ENCODE measurements around the gene PIM1. TPM values are rescaled to one million over a fixed set of nuclear protein-coding genes. Genes with fewer than 3 reads are reported as not detected.
"Not testable (repeated sequence)": the region's sequence is repeated elsewhere in the genome, so short reads cannot be mapped to it uniquely, and the experiment has no call there.

The PIM1 gene
- total RNA-seq, 1 donor from 2014 or later: 56.8 TPM

DNA sequence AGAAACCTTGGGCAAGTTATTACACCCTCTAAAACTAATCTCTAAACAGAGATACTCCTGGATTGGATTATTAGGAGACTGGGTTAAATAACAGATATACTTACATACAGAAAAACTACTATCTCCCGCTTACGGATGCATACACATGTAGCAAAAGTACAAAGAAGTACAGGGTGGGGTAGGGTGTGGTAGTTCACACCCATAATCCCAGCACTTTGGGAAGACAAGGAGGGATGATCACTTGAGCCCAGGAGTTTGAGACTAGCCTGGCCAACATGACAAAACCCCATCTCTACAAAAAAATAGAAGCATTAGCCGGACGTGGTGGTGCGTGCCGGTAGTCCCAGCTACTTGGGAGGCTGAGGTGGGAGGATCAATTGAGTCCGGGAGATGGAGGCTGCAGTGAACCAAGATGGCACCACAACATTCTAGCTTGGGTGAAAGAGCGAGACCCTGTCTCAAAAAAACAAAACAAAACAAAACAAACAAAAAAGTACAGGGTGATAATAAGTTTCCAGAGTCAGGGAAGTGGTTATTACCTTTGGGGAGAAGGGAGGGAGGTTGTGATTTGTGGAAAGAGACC, 8.1 kb downstream of the PIM1 start:
- Histone ChIP-seq H3K36me3 (peaks cover 34% of the 10 kb centered on the region), H3K27me3 (ENCODE audit: low read depth) (no peaks in the 10 kb centered on the region), H3K27ac (no peak overlapping the region), H3K9me3 (no peaks in the 10 kb centered on the region), H3K4me1 (peaks cover 48% of the 10 kb centered on the region), H3K4me3 (no peak overlapping the region)
- no peak for ATAC-seq
- intact Hi-C loops (cut with DNase I): loop anchor here (10.0 kb wide), 1 partner anchor 123 kb away; no protein-coding TSS in a partner anchor
- no peak for DNase-seq
- TF ChIP-seq, protein P1, sequence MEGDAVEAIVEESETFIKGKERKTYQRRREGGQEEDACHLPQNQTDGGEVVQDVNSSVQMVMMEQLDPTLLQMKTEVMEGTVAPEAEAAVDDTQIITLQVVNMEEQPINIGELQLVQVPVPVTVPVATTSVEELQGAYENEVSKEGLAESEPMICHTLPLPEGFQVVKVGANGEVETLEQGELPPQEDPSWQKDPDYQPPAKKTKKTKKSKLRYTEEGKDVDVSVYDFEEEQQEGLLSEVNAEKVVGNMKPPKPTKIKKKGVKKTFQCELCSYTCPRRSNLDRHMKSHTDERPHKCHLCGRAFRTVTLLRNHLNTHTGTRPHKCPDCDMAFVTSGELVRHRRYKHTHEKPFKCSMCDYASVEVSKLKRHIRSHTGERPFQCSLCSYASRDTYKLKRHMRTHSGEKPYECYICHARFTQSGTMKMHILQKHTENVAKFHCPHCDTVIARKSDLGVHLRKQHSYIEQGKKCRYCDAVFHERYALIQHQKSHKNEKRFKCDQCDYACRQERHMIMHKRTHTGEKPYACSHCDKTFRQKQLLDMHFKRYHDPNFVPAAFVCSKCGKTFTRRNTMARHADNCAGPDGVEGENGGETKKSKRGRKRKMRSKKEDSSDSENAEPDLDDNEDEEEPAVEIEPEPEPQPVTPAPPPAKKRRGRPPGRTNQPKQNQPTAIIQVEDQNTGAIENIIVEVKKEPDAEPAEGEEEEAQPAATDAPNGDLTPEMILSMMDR (IDR thresholded peaks at IDR 0.05): no peak

DNA sequence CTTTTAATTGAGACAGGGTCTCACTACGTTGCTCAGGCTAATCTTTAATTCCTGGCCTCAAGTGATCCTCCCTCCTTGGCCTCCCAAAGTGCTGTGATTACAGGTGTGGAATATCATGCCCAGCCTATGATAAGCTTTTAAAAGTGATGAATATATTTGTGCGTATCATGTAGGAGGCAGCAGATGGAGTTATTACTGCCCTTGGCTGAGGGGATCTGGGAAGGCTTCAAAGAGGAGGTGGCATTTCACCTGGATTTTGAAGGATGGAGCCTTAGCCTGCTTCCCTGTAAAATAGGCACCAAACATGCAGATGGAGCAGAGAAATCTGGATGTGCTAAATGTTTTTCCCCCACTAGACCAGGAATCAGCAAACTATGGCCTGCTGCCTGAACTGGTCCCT, 10.1 kb downstream of the PIM1 start:
- ATAC-seq: no peak
- H3K36me3 ChIP-seq: peaks cover 13% of the 10 kb centered on the region
- H3K4me1 ChIP-seq: peaks cover 29% of the 10 kb centered on the region
- H3K27ac ChIP-seq: no peak overlapping the region
- DNase-seq: no peak
- H3K27me3 ChIP-seq (ENCODE audit: low read depth): no peaks in the 10 kb centered on the region
- TF ChIP-seq, protein P1 (IDR thresholded peaks at IDR 0.05): no peak
- intact Hi-C loops (cut with DNase I): no loop called here
- H3K9me3 ChIP-seq: no peaks in the 10 kb centered on the region
- no peak overlapping the region for H3K4me3 ChIP-seq

DNA sequence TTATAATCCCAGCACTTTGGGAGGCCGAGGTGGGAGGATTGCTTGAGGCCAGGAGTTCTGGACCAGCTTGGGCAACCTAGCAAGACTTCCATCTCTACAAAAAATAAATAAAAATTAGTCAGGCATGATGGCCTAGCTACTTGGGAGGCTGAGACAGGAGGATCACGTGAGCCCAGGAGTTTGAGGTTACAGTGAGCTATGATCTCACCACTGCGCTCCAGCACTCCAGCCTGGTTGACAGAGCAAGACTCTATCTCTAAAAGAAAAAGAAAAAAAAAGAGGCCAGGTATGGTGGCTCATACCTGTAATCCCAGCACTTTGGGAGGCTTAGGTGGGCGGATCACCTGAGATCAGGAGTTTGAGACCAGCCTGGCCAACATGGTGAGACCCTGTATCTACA, 10.7 kb downstream of the PIM1 start:
- H3K4me3 ChIP-seq; ATAC-seq; H3K27ac ChIP-seq; H3K36me3 ChIP-seq; H3K27me3 ChIP-seq (ENCODE audit: low read depth); DNase-seq; intact Hi-C loops (cut with DNase I); H3K9me3 ChIP-seq: not testable (repeated sequence)
- H3K4me1 ChIP-seq: peaks cover 24% of the 10 kb centered on the region

DNA sequence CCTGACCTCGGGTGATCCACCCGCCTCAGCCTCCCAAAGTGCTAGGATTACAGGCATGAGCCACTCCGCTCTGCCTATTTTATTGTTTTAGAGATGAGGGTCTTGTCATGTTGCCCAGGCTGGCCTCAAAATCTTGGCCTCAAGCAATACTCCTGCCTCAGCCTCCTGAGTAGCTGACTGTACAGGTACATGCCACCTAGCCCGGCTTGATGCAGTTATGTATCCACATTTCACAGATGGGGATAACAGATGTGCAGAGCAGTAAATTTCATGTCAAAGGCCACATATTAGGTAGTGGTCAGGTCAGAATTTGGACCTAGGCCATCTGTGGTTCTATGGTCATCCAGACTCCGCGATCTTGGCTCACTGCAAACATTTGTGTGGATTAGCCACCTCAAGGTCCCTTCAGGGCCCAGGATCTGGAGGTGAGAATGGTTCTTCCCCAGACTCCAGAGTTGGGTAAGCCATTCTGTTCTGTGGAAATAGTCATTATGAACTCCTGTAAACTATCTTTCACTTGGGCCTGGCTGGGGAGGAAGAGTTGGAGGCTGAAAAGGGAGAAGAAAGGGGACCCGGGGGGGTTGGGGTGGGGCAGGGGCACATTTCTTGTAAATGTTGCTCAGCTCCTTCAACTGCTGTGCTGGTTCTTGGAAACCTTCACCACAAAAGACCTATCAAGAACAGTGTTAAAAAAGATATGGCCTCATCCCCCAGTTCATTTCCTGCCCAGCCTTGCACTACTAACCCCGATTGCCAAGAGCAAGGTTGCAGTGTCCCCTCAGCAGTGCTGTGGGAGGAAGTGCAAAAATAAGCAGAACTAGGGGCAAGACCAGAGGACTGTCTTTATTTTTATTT, 13.0 kb downstream of the PIM1 start:
- ATAC-seq: peak; percentile 90 to 95
- H3K36me3 ChIP-seq: no peaks in the 10 kb centered on the region
- intact Hi-C loops (cut with DNase I): no loop called here
- H3K4me3 ChIP-seq: no peak overlapping the region
- no peaks in the 10 kb centered on the region for H3K27me3 ChIP-seq (ENCODE audit: low read depth)
- peak overlapping the region; percentile 58 for H3K27ac ChIP-seq
- TF ChIP-seq, protein P1 (IDR thresholded peaks at IDR 0.05): no peak
- DNase-seq: peak; percentile 73
- peaks cover 13% of the 10 kb centered on the region for H3K4me1 ChIP-seq
- no peaks in the 10 kb centered on the region for H3K9me3 ChIP-seq

DNA sequence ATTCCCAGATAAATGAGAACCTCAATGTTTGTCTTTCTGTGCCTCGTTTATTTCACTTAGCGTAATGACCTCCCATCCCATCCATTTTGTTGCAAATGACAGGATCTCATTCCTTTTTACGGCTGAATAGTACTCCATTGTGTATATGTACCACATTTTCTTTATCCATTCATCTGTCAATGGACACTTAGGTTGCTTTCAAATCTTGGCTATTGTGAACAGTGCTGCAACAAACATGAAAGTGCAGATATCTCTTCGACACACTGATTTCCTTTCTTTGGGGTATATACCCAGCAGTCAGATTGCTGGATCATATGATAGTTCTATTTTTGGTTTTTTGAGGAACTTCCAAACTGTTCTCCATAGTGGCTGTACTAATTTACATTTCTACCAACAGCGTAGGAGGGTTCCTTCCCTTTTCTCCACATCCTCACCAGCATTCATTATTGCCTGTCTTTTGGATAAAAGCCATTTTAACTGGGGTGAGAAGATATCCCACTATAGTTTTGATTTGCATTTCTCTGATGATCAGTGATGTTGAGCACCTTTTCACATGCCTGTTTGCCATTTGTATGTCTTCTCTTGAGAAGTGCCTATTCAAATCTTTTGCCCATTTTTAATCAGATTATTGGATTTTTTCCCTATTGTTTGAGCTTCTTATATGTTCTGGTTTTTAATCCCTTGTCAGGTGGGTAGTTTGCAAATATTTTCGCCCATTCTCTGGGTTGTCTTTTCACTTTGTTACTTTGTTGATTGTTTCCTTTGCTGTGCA, 16.2 kb downstream of the PIM1 start:
- H3K4me3 ChIP-seq; H3K36me3 ChIP-seq; H3K27me3 ChIP-seq (ENCODE audit: low read depth); intact Hi-C loops (cut with DNase I); H3K9me3 ChIP-seq; DNase-seq: not testable (repeated sequence)
- H3K4me1 ChIP-seq: peaks cover 16% of the 10 kb centered on the region
- peak overlapping the region; percentile 56 for H3K27ac ChIP-seq
- ATAC-seq: peak; percentile 33 to 35

DNA sequence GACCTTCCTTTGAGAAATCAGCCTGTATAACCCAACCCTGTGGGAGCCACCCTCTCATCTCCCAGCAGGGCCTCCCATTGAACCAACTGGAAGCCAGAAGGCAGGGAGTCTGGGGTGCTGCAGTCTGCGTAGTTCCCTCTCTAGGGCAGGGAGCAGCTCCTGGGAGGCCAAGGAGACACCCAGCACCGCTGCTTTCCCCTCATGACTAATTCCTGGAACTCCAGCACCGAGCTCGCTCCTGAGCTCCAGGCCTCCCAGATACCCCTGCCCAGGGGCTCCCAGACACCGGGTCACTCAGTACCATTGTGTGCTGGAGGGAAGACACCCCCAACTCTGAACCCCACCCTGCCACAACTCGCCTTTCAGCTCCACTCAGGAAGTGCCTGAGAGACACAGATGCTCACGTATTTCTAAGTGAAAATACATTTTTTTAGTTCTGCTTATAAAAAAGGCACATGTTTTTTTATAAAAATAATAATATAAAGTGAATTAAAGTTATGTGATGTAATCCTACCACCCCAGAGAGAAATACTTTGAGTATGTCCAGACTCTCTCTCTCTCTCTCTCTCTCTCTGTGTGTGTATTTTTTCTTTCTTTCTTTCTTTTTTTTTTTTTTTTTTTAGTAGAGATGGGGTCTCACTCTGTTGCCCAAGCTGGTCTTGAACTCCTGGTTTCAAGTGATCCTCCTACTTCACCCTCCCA, 17.5 kb downstream of the PIM1 start:
- Histone ChIP-seq H3K9me3 (no peaks in the 10 kb centered on the region), H3K4me1 (peaks cover 10% of the 10 kb centered on the region), H3K27me3 (ENCODE audit: low read depth) (no peaks in the 10 kb centered on the region), H3K27ac (peak overlapping the region; percentile 56), H3K36me3 (no peaks in the 10 kb centered on the region), H3K4me3 (no peak overlapping the region)
- intact Hi-C loops (cut with DNase I): no loop called here
- ATAC-seq (peak; percentile 55 to 74), DNase-seq (peak; percentile 60)
- TF ChIP-seq, protein P1 (IDR thresholded peaks at IDR 0.05): no peak

Measured in lower lobe of right lung (tissue), 2 donors.